ENCODE measurements around the gene KIF27.

KIF27 gene

GRCh38 chr9:83800236-83801033 is 120.8 kb downstream of the KIF27 start:
- no peak for DNase-seq

GRCh38 chr9:83794051-83794450 is 127.2 kb downstream of the KIF27 start:
- DNase-seq = no peak

- no peak for DNase-seq
Observed at GRCh38 chr9:83792746-83793145, 128.5 kb downstream of the KIF27 start.
